Upper lobe of left lung (tissue), 4 donors: ENCODE data around the gene NEFH.

Experiments
- CTCF ChIP-seq, 6 experiments: fragments of 450-650 bp in 4 of 6; fragments of 200-600 bp in 2 of 6; sonication (generic) in 2 of 6; IDR thresholded peaks; one replicate each; pipeline ENCODE4 v1.5.1; 2016 to 2019; ENCODE audit warnings: antibody characterized with exemption in 6 of 6
- POLR2A ChIP-seq, 4 donors: fragments of 450-650 bp; IDR thresholded peaks; one replicate each; pipeline ENCODE4 v1.5.1; 2016 to 2017; ENCODE audit warnings: antibody characterized with exemption in 4 of 4, mild to moderate bottlenecking in 2 of 4
- POLR2AphosphoS5 ChIP-seq, 2 donors: sonication (generic); formaldehyde crosslinking; IDR thresholded peaks; one replicate each; pipeline ENCODE4 v1.5.1; 2017; ENCODE audit warnings: antibody characterized with exemption in 2 of 2

GRCh38 chr22:29512031-29512430 lies 32.0 kb downstream of the NEFH start:
- TF ChIP-seq POLR2AphosphoS5 (IDR thresholded peaks at IDR 0.05) (no peak), CTCF (IDR thresholded peaks at IDR 0.05) (no peak), POLR2A (IDR thresholded peaks at IDR 0.05) (no peak)
